SK-N-SH treated with all-trans-retinoic acid at 6 μM for 48 hours (cell line): Measurements from ENCODE around the gene CARD9.

Experiments
- ATAC-seq: fragments of 200-7000 bp; cut with Tn5 transposase; 3 replicates; pipeline ENCODE4 v1.9.1; 2020; ENCODE audit warnings: mild to moderate bottlenecking, moderate library complexity
- ARNTL ChIP-seq: fragments of 450-650 bp; formaldehyde crosslinking; IDR thresholded peaks from 2 replicates; pipeline ENCODE4 v1.5.0; 2020; ENCODE audit warnings: low read depth, mild to moderate bottlenecking, moderate library complexity, borderline replicate concordance
- CSDC2 ChIP-seq: fragments of 250-450 bp; sonication (Bioruptor Pico); IDR thresholded peaks from 2 replicates; pipeline ENCODE4 v1.5.0; 2020; ENCODE audit warnings: mild to moderate bottlenecking, moderate library complexity
- ESRRG ChIP-seq: fragments of 250-450 bp; sonication (Bioruptor Pico); IDR thresholded peaks from 2 replicates; pipeline ENCODE4 v1.6.1; 2021; ENCODE audit warnings: mild to moderate bottlenecking
- GLIS3 ChIP-seq: fragments of 250-450 bp; sonication (Bioruptor Pico); IDR thresholded peaks from 2 replicates; pipeline ENCODE4 v1.5.0; 2020; ENCODE audit warnings: mild to moderate bottlenecking, moderate library complexity
- ISL1 ChIP-seq: fragments of 250-450 bp; sonication (Bioruptor Pico); IDR thresholded peaks from 2 replicates; pipeline ENCODE4 v2.1.2; 2022; ENCODE audit warnings: mild to moderate bottlenecking, moderate library complexity
- OSR1 ChIP-seq: fragments of 250-450 bp; sonication (Bioruptor Pico); IDR thresholded peaks from 2 replicates; pipeline ENCODE4 v1.8.0; 2022; ENCODE audit warnings: moderate library complexity, mild to moderate bottlenecking, inconsistent platforms
- PPARA ChIP-seq: fragments of 250-450 bp; sonication (Bioruptor Pico); IDR thresholded peaks from 2 replicates; pipeline ENCODE4 v1.5.0; 2020; ENCODE audit warnings: mild to moderate bottlenecking, borderline replicate concordance
- RARB ChIP-seq: fragments of 250-450 bp; sonication (Bioruptor Pico); IDR thresholded peaks from 2 replicates; pipeline ENCODE4 v1.8.0; 2021; ENCODE audit warnings: mild to moderate bottlenecking, moderate library complexity
- SNAI2 ChIP-seq: fragments of 250-450 bp; sonication (Bioruptor Pico); IDR thresholded peaks from 2 replicates; pipeline ENCODE4 v1.5.0; 2020; ENCODE audit warnings: mild to moderate bottlenecking, moderate library complexity
- TCF4 ChIP-seq: fragments of 250-450 bp; sonication (Bioruptor Pico); IDR thresholded peaks from 2 replicates; pipeline ENCODE4 v1.8.0; 2021; ENCODE audit warnings: mild to moderate bottlenecking, moderate library complexity, borderline replicate concordance
- TOX ChIP-seq: fragments of 250-450 bp; sonication (Bioruptor Pico); IDR thresholded peaks from 2 replicates; pipeline ENCODE4 v1.8.0; 2021; ENCODE audit warnings: mild to moderate bottlenecking, moderate library complexity, borderline replicate concordance
- ZC3H10 ChIP-seq: fragments of 250-450 bp; sonication (Bioruptor Pico); IDR thresholded peaks from 2 replicates; pipeline ENCODE4 v1.5.1; 2021; ENCODE audit warnings: mild to moderate bottlenecking, moderate library complexity
- ZFP3 ChIP-seq: fragments of 250-450 bp; sonication (Bioruptor Pico); IDR thresholded peaks from 2 replicates; pipeline ENCODE4 v1.5.0; 2020; ENCODE audit warnings: mild to moderate bottlenecking, moderate library complexity
- ZFP30 ChIP-seq: fragments of 450-650 bp; formaldehyde crosslinking; IDR thresholded peaks from 2 replicates; pipeline ENCODE4 v1.5.0; 2022; ENCODE audit warnings: mild to moderate bottlenecking, moderate library complexity
- ZNF70 ChIP-seq: fragments of 450-650 bp; formaldehyde crosslinking; IDR thresholded peaks from 2 replicates; pipeline ENCODE4 v1.5.0; 2020; ENCODE audit warnings: mild to moderate bottlenecking, moderate library complexity
- ZNF8 ChIP-seq: fragments of 450-650 bp; formaldehyde crosslinking; IDR thresholded peaks from 2 replicates; pipeline ENCODE4 v1.5.0; 2020; ENCODE audit warnings: mild to moderate bottlenecking, moderate library complexity
- TF ChIP-seq, protein P1 (sequence below): fragments of 250-450 bp; sonication (Bioruptor Pico); IDR thresholded peaks from 2 replicates; pipeline ENCODE4 v1.5.0; 2020; ENCODE audit warnings: mild to moderate bottlenecking, moderate library complexity
- TF ChIP-seq, protein P2 (sequence below): fragments of 250-450 bp; sonication (Bioruptor Pico); IDR thresholded peaks from 2 replicates; pipeline ENCODE4 v1.8.0; 2020; ENCODE audit warnings: mild to moderate bottlenecking, moderate library complexity, borderline replicate concordance
- TF ChIP-seq, protein P3 (sequence below): fragments of 250-450 bp; sonication (Bioruptor Pico); IDR thresholded peaks from 2 replicates; pipeline ENCODE4 v1.8.0; 2021; ENCODE audit warnings: low read depth, mild to moderate bottlenecking, moderate library complexity, borderline replicate concordance
- TF ChIP-seq, protein P4 (sequence below): fragments of 250-450 bp; sonication (Bioruptor Pico); IDR thresholded peaks from 2 replicates; pipeline ENCODE4 v1.5.1; 2021; ENCODE audit warnings: mild to moderate bottlenecking, moderate library complexity
- TF ChIP-seq, protein P5 (sequence below): fragments of 250-450 bp; sonication (Bioruptor Pico); IDR thresholded peaks from 2 replicates; pipeline ENCODE4 v1.5.1; 2020; ENCODE audit warnings: low read depth, mild to moderate bottlenecking, moderate library complexity

The CARD9 gene

DNA sequence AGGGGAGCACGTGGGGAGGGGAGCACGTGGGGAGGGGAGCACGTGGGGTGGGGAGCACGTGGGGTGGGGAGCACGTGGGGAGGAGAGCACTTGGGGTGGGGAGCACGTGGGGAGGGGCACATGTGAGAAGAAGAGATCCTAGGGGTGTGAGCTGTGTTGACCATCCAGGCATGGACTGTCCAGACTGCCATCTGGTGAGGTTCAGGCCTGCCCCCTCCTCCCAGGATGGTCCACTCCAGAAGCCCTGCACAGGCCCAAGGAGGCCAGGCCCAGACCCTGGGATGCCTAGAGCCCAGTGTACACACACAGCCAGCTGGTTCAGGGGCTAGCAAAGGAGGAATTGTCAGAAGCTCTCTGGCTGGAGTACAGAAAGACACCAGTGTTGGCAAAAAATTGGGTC lies 24.2 kb upstream of the CARD9 start (continued):
- no peak for TF ChIP-seq TCF4
- no peak for TF ChIP-seq ZC3H10 (CRISPR knock-in tag)
- TF ChIP-seq, all 23 proteins: peak for 0

DNA sequence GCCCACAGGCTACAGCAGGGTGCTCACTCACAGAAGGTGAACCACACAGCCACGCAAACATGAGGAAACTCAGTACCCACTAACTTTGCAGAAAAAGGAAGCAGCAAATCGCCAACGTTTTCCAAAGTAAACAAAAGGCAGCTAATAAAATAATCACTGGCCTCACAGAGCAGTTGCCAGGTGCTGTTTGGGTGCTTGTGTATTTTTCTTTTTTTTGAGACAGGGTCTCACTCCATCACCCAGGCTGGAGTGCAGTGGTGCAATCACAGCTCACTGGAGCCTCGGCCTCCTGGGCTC lies 22.7 kb upstream of the CARD9 start:
- no peak for ATAC-seq
- TF ChIP-seq ISL1 (CRISPR knock-in tag) (no peak), ZC3H10 (CRISPR knock-in tag) (no peak), ESRRG (no peak), TOX (no peak)

DNA sequence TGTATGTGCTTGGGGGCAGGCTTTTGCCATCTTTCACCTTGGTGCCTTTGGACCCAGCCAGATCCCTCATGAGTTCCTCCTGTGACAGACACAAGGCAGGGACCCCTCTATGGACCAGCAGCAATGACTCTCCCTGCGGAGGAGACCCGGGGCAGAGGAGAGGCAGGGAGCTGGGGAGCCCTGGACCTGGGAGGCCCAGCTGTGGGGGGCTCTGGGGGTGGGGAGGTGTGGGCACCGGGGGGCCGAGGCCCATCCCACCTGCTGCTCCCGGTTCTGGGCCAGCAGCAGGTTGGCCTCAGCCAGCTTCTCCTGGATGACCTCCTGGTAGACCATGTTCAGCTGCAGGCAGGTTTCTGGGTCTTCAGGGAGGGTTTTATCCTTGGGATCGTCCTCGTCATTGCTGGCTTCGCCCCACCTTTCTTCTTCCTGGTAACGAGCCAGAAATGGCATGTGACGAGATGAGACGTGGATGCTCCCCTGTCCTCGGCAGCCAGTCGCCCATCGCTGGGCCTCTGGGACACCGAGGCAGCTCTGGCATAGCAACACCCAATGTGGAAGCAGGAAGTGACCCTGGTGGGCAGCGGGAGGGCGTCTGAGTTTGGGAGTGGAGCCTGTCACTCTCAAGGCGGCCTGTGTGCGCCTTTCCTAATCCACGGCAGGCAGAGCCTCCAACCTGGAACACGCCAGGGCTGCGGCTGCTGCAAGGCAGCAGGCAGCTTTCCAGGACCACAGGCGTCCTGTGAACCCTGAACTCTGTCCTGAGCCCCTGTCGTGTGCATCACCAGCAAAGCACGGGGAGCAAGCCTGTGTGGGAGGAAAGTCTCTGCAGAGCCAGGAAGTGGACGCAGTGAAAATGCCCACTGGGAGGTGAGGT lies 22.1 kb upstream of the CARD9 start:
- TF ChIP-seq ARNTL (CRISPR knock-in tag): no peak
- TF ChIP-seq, protein P1, sequence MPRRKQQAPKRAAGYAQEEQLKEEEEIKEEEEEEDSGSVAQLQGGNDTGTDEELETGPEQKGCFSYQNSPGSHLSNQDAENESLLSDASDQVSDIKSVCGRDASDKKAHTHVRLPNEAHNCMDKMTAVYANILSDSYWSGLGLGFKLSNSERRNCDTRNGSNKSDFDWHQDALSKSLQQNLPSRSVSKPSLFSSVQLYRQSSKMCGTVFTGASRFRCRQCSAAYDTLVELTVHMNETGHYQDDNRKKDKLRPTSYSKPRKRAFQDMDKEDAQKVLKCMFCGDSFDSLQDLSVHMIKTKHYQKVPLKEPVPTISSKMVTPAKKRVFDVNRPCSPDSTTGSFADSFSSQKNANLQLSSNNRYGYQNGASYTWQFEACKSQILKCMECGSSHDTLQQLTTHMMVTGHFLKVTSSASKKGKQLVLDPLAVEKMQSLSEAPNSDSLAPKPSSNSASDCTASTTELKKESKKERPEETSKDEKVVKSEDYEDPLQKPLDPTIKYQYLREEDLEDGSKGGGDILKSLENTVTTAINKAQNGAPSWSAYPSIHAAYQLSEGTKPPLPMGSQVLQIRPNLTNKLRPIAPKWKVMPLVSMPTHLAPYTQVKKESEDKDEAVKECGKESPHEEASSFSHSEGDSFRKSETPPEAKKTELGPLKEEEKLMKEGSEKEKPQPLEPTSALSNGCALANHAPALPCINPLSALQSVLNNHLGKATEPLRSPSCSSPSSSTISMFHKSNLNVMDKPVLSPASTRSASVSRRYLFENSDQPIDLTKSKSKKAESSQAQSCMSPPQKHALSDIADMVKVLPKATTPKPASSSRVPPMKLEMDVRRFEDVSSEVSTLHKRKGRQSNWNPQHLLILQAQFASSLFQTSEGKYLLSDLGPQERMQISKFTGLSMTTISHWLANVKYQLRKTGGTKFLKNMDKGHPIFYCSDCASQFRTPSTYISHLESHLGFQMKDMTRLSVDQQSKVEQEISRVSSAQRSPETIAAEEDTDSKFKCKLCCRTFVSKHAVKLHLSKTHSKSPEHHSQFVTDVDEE (CRISPR knock-in tag): no peak
- no peak for TF ChIP-seq PPARA
- TF ChIP-seq RARB (CRISPR knock-in tag): no peak
- TF ChIP-seq CSDC2 (CRISPR knock-in tag): no peak
- TF ChIP-seq TCF4: no peak
- no peak for TF ChIP-seq ZFP3 (CRISPR knock-in tag)
- TF ChIP-seq, protein P2, sequence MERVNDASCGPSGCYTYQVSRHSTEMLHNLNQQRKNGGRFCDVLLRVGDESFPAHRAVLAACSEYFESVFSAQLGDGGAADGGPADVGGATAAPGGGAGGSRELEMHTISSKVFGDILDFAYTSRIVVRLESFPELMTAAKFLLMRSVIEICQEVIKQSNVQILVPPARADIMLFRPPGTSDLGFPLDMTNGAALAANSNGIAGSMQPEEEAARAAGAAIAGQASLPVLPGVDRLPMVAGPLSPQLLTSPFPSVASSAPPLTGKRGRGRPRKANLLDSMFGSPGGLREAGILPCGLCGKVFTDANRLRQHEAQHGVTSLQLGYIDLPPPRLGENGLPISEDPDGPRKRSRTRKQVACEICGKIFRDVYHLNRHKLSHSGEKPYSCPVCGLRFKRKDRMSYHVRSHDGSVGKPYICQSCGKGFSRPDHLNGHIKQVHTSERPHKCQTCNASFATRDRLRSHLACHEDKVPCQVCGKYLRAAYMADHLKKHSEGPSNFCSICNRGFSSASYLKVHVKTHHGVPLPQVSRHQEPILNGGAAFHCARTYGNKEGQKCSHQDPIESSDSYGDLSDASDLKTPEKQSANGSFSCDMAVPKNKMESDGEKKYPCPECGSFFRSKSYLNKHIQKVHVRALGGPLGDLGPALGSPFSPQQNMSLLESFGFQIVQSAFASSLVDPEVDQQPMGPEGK (CRISPR knock-in tag): no peak
- no peak for TF ChIP-seq OSR1 (CRISPR knock-in tag)
- TF ChIP-seq, protein P3, sequence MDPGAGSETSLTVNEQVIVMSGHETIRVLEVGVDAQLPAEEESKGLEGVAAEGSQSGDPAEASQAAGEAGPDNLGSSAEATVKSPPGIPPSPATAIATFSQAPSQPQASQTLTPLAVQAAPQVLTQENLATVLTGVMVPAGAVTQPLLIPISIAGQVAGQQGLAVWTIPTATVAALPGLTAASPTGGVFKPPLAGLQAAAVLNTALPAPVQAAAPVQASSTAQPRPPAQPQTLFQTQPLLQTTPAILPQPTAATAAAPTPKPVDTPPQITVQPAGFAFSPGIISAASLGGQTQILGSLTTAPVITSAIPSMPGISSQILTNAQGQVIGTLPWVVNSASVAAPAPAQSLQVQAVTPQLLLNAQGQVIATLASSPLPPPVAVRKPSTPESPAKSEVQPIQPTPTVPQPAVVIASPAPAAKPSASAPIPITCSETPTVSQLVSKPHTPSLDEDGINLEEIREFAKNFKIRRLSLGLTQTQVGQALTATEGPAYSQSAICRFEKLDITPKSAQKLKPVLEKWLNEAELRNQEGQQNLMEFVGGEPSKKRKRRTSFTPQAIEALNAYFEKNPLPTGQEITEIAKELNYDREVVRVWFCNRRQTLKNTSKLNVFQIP: no peak
- TF ChIP-seq, protein P4, sequence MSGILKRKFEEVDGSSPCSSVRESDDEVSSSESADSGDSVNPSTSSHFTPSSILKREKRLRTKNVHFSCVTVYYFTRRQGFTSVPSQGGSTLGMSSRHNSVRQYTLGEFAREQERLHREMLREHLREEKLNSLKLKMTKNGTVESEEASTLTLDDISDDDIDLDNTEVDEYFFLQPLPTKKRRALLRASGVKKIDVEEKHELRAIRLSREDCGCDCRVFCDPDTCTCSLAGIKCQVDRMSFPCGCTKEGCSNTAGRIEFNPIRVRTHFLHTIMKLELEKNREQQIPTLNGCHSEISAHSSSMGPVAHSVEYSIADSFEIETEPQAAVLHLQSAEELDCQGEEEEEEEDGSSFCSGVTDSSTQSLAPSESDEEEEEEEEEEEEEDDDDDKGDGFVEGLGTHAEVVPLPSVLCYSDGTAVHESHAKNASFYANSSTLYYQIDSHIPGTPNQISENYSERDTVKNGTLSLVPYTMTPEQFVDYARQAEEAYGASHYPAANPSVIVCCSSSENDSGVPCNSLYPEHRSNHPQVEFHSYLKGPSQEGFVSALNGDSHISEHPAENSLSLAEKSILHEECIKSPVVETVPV (CRISPR knock-in tag): no peak
- no peak for TF ChIP-seq GLIS3 (CRISPR knock-in tag)
- no peak for TF ChIP-seq TOX
- TF ChIP-seq SNAI2 (CRISPR knock-in tag): no peak
- ATAC-seq: no peak

DNA sequence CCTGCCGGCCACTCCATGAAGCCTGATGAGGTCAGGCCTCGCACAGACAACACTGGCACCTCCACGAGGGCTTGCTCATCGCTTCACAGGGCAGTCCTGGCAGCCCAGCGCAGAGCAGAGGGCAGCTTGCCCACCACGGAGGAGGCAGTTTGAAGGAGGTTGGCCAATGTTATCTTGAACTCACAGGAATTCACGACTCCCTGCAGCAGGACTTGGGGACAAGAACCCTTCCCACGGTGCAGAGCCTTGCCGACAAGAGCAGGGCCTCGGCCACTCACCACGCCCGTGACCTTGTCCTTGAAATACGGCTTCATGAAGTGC lies 21.5 kb upstream of the CARD9 start:
- ATAC-seq: no peak
- TF ChIP-seq ARNTL (CRISPR knock-in tag): no peak
- no peak for TF ChIP-seq ZFP30 (CRISPR knock-in tag)

DNA sequence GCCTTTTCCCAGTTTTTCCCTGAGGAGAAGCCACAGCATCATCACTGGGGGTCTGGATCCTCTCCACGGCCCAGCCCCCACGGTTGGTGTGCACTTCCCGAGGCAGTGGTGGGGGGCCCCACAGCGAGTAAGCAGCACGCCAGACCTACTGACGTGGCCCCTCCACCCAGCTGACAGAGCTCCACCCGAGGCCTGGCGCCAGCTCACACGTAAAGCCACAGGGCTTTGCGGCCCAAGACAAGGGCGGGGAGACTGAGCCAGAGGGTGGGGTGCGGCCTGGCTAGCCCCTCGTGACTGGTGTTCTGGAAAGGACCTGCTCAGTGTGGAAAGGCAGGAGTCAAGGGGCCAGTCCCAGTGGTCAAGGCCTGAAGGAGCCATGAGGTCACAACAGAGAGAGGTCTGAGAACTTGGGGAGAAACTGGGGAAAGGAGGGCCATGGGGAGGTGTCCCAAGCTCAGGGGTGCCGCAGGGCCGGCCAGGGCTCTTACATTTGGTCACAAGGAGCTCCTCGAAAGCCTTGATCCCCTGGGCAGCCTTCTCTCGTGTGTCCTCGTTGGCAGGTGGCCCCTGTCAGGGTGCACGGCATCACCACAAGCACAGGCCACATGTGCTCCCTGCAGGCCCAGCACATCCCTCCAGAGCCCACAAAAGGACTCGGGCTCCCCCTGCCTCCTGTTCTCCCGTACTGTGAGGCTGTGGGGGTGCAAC lies 21.0 kb upstream of the CARD9 start:
- TF ChIP-seq OSR1 (CRISPR knock-in tag): no peak
- no peak for TF ChIP-seq GLIS3 (CRISPR knock-in tag)
- TF ChIP-seq, protein P1 (CRISPR knock-in tag): no peak
- no peak for TF ChIP-seq PPARA
- TF ChIP-seq, protein P5, sequence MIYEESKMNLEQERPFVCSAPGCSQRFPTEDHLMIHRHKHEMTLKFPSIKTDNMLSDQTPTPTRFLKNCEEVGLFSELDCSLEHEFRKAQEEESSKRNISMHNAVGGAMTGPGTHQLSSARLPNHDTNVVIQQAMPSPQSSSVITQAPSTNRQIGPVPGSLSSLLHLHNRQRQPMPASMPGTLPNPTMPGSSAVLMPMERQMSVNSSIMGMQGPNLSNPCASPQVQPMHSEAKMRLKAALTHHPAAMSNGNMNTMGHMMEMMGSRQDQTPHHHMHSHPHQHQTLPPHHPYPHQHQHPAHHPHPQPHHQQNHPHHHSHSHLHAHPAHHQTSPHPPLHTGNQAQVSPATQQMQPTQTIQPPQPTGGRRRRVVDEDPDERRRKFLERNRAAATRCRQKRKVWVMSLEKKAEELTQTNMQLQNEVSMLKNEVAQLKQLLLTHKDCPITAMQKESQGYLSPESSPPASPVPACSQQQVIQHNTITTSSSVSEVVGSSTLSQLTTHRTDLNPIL (CRISPR knock-in tag): no peak
- TF ChIP-seq ZFP30 (CRISPR knock-in tag): no peak
- no peak for TF ChIP-seq ZNF70 (CRISPR knock-in tag)
- no peak for TF ChIP-seq ZFP3 (CRISPR knock-in tag)
- TF ChIP-seq TOX: no peak
- no peak for TF ChIP-seq ZNF8 (CRISPR knock-in tag)
- TF ChIP-seq ISL1 (CRISPR knock-in tag): no peak
- TF ChIP-seq ESRRG: no peak
- no peak for ATAC-seq
